Suprapubic skin (tissue), 4 donors: ENCODE measurements around the gene LRRC1.

Experiments
- EP300 ChIP-seq: sonication (generic); formaldehyde crosslinking; IDR thresholded peaks from one replicate; pipeline ENCODE4 v1.6.1; 2017; ENCODE audit warnings: antibody characterized with exemption
- POLR2A ChIP-seq, 2 donors: fragments of 450-650 bp; IDR thresholded peaks; one replicate each; pipeline ENCODE4 v1.6.1; 2017; ENCODE audit warnings: antibody characterized with exemption in 2 of 2, mild to moderate bottlenecking in 2 of 2, moderate library complexity in 2 of 2
- POLR2AphosphoS5 ChIP-seq, 3 donors: sonication (generic); formaldehyde crosslinking; IDR thresholded peaks; one replicate each; pipeline ENCODE4 v1.6.1; 2017; ENCODE audit warnings: antibody characterized with exemption in 3 of 3
- TF ChIP-seq, protein P1 (sequence below), 2 donors: fragments of 200-600 bp in 1 of 2; fragments of 450-650 bp in 1 of 2; sonication (generic) in 1 of 2; IDR thresholded peaks; one replicate each; pipeline ENCODE4 v1.5.1; 2016 to 2019; ENCODE audit warnings: antibody characterized with exemption in 2 of 2, mild to moderate bottlenecking in 1 of 2, moderate library complexity in 1 of 2

DNA sequence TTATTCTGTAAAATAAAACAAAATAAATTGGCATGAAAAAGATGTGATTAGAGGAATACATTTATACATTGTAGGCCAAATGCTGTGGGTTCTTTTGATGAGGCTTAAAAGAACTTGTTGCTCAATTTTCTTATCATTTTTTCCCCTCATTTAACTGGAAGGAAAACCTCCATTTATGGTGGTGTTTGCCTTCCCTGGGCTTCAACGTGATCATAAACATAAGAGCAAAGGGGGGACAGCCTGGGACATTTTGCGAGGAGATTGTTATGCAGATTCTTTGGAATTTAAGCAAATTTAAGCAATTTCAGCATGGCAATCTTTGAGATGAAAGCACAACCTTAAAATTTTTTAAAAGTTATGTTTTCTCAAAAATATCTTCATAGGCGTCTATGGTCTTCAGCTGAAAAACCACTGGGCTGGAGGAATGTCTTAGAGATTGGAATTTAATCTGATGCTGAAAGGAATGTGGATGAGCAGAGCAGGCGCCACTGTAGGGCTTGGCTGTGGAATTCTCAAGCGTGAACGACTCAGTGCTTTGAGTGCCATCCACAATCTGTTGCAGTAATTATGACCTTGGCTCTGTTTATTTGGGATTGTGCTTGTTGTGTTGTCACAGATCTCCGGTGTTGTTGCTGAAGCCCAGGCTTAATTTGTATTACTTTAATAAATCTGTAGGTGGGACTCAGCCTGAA lies 167.0 kb downstream of the LRRC1 start:
- TF ChIP-seq, protein P1, sequence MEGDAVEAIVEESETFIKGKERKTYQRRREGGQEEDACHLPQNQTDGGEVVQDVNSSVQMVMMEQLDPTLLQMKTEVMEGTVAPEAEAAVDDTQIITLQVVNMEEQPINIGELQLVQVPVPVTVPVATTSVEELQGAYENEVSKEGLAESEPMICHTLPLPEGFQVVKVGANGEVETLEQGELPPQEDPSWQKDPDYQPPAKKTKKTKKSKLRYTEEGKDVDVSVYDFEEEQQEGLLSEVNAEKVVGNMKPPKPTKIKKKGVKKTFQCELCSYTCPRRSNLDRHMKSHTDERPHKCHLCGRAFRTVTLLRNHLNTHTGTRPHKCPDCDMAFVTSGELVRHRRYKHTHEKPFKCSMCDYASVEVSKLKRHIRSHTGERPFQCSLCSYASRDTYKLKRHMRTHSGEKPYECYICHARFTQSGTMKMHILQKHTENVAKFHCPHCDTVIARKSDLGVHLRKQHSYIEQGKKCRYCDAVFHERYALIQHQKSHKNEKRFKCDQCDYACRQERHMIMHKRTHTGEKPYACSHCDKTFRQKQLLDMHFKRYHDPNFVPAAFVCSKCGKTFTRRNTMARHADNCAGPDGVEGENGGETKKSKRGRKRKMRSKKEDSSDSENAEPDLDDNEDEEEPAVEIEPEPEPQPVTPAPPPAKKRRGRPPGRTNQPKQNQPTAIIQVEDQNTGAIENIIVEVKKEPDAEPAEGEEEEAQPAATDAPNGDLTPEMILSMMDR (IDR thresholded peaks at IDR 0.05), result no peak
- TF ChIP-seq POLR2A (IDR thresholded peaks at IDR 0.05) (no peak), POLR2AphosphoS5 (IDR thresholded peaks at IDR 0.05) (no peak), EP300 (no peak)
